Esophagus squamous epithelium (tissue), 4 donors: ENCODE measurements around the gene PLEKHA6.

Source experiments
- CTCF ChIP-seq, 6 experiments: fragments of 450-650 bp in 4 of 6; fragments of 200-600 bp in 2 of 6; sonication (generic) in 2 of 6; IDR thresholded peaks; one replicate each; pipeline ENCODE4 v1.5.1; 2016 to 2019; ENCODE audit warnings: antibody characterized with exemption in 6 of 6, mild to moderate bottlenecking in 4 of 6, moderate library complexity in 4 of 6
- POLR2A ChIP-seq, 4 donors: fragments of 450-650 bp; IDR thresholded peaks; one replicate each; pipeline ENCODE4 v1.6.1; 2017; ENCODE audit warnings: antibody characterized with exemption in 4 of 4, mild to moderate bottlenecking in 4 of 4, moderate library complexity in 3 of 4

- TF ChIP-seq CTCF (IDR thresholded peaks at IDR 0.05) (no peak), POLR2A (IDR thresholded peaks at IDR 0.05) (no peak)
These were observed 3.2 kb upstream of the PLEKHA6 start for GRCh38 chr1:204362984-204363334.
